NCI-H82 treated with DMSO at 0.1 percent for 48 hours (cell line): ENCODE measurements around the gene EIF5.

ENCODE experiments used
- DNase-seq: peaks from one replicate; lab custom pipeline; 2025; ENCODE audit not compliant: unreplicated experiment; lab: John Stamatoyannopoulos, UW

EIF5 gene

DNA sequence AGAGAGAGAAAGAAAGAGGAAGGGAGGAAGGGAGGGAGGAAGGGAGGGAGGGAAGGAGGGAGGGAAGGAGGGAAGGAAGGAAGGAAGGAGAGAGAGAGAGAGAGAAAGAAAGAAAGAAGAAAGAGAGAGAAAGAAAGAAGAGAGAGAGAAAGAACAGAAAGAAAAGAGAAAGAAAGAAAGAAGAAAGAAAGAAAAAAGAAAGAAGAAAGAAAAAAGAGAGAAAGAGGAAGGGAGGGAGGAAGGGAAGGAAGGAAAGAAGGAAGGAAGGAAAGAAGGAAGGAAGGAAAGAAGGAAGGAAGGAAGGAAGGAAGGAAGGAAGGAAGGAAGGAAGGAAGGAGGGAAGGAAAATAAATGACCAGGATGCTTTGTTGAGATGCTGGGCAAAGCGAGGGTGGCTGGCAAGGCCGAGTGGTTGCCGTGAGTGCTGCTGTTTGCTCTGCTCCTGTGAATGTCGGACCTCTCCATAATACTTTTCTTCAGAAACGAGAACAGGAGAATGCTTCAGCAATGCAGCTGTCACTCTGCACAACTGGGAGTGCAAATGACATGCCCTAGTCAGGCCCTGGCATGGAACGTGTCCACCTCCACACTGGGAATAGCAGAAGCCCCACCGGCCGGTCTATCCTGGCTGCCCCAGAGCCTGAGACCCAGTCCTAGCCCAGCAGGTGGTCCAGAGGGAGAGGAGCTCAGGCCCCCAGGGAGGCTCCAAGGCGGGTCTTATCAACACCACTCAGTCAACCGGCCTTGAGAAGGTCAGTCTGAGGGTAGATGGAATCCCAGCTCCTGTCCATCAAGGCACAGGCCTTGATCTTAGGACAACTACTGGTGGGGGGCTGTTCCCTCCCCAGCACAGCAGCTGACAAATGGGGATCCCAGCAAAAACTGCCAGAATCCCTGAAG is 25.1 kb upstream of the EIF5 start:
- DNase-seq, result no peak

DNA sequence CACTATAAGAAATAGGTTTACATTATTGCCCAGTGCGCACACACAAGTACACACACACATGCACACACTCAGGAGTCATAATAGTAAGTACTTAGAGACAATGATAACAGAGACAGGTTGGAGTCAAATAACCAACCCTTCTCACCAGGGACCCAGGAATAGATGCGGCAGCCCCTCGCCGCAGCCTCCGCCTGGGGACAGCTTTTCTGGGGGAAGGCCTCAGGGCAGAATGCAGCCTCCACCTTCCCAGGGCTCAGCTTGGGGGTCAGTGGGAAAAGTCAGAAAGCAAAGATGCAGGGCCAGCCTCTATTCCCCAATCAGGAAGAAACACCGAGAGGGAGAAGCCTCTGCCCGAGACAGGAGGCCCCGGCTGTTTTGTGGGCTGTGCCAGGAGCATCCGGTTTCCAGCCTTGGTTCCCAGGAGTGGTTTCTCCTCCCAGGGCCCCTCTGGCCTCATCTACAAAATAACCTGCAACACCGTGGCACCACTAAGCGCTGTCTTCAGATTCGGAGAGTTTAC is 23.4 kb upstream of the EIF5 start:
- DNase-seq, result no peak

DNA sequence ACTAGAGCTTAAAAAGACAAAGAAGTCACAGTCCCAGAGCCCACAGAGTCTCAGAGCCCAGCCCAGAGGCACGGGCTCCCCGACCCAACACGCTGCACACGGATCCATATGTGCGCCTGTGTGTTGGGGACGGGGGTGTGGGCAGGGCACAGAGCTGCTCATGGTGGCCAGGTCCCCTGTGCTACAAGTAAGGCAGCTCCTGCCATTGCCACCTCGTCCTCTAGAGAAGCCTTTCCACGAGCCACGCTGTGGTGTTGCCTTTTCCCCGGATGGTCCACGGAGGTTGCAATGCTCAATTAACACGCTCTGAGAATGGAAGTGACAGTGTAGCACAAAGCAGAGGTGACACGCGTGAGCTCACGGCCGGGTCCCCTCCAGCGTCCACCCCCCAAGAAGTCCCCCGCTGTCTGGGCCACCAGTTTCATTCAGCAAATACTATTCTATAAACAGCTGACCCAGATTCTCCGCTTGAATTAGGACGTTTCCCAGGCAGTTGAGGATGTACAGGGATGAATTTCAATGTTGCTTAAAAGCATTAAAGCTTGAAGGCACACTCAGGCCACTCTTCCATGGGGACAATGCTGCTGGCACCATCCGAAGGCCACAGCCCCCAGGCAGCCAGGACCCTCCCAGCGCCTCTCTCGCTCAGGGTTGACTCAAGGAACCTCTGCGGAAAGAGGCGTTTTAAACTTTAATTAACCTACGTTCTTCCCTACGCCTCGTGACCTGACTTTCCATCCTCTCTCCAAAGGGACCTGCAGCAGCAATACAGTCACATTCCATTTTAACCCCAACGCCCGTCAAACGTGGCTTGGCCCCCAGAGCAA is 22.7 kb upstream of the EIF5 start:
- no peak for DNase-seq

DNA sequence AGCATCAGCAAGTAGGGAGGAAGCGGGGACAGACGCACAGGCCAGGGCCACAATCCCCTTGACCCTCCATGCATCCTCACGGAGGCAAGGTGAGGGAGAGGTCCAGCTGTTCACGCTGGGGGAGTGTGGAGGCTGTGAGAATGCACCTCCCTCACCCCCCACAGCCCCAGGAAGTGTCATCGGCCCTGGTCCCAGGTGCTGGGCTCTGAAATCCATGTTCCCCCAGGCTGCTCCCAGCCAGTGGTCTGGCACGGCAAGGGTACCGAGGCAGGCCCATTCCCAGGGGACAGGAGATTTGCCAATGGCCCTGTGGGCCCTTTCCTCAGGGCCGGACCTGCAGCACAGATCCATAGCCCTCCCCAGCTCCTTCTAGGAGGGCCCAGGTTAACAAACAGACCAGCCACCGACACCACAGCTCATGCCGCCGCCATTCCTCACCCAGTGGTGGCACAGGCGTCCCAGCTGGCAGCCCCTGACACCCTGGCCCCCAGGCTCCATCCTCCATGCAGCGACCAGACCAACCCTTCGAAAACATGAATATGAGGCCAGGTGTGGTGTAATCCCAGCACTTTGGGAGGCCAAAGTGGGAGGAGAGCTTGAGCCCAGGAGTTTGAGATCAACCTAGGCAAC is 21.9 kb upstream of the EIF5 start:
- DNase-seq, result no peak

DNA sequence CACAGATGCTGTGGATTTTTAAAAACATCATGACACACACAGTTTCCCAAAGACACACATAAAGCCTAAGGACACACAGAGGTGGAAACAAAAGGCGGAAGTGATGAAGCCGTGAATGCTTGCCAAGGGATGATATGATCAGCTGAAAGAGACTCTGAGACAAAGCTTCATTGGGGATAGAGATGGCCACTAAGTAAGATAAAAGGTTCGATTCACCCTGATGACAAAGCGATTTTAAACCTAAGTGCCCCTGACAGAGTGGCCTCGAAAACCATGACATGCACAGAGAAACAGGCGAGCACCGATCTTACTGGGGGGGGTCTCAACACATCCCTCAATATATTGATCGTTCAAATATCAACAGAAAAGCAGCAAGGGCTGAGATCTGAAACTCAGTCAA is 20.3 kb upstream of the EIF5 start:
- no peak for DNase-seq

DNA sequence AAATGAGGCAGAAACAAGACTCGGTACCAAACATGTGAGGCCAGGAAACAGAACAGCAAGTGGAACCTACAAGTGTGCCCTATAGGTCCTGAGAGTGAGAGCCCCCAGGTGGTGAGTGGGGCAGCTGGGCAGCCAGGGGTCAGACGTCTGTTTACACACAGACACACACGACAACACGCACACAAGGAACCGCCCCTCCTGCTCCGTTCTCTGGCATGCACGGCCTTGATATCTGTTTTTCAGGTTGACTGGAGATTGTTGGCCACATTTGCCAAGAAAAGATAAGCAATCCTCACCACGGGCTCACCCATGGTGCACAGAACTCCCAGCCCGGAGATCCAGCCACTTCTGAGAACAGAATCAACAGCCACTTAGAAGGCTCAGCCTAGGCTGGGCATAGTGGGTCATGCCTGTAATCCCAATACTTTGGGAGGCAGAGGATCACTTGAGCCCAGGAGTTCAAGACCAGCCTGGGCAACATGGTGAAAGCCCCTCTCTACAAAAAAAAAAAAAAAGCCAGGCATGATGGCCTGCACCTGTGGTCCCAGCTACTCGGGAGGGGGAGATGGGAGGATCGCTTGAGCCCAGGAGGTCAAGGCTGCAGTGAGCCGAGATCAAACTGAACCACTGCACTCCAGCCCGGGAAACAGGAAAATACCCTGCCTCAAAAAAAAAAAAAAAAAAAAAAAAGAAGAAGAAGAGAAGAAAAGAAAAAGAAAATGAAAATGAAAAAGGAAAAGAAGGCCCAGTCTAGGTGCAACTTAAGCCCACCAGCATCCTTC is 19.4 kb upstream of the EIF5 start:
- no peak for DNase-seq

DNA sequence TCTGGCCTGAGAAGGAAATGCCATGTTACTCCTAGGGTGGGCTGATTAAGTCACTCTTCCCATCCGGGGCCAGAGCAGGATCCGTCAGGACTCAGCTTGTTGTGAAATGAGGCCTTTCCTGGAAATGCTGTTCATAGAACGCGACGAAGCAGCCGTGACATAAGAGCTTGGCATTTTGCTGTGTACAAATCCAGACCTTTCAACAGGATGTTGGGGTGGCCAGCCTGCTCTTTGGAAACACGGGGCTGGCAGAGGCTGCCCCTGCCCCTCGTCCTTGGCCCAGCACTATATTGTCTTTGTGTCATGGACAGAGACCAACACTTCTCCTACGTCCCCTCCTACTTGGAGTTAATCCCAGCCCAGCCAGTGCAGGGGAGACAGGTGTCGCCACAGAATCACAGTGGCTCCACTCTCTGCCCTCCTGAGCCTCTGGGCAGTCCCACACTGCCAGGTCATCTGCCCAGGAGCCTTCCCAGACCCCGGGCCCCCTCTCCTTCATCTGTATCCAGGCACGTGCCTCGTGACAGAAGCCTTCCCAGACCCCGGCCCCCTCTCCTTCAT is 18.6 kb upstream of the EIF5 start:
- no peak for DNase-seq

DNA sequence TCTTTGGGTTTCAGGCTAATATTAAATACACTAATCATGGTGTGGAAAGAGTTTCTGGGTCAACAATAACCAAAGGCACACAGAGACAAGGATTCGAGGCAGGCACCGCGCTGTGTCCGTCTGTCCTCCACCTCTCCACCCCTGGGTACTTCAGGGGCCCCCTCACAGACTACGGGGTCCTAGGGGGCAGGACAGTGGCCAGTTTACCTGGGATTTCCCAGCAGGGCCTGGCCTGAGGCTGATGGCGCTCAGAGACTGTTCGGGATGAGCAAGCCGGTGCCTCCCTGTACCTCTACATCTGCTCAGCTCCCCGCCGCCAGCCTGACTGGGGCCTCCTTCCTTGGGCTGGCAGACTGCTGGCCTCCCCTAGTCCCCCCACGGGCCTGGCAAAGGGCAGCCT is 18.1 kb upstream of the EIF5 start:
- DNase-seq, result no peak

DNA sequence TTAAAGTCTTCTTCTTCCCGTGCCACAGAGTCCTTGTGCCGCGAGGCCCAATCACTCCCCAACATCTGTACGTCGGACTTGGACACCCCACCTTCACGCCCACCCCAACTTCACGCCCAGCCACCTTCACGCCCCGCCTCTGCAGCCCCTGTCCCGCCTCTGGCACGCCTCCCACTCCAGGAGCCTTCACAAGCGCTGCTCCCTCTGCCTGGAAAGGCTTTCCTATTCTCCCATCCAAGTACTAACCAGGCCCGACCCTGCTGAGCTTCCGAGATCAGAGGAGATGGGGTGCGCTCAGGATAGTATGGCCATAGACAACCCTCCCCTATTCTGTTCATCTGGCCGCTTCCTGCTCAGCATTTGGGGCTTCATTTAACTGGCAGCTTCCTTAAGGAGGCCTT is 17.3 kb upstream of the EIF5 start:
- no peak for DNase-seq

DNA sequence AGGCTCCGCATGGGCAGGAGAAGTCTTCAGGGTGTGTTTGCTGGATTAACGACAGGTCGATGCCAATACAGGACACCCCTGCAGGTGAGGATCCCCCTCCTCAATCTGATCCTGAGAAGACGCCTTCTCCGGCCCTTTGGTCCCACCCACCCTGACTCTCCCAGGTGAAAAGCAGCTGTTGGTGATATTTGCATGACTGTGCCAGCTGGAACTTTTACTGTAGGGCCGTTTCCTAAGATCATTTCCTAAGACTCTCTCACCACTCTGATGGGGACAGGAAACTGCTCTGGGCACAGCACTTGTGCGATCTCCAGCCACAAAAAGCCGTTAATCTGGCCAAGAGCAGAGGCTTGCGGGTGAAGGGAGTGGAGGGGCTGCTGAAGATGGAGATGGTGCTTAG is 16.8 kb upstream of the EIF5 start:
- DNase-seq, result no peak

DNA sequence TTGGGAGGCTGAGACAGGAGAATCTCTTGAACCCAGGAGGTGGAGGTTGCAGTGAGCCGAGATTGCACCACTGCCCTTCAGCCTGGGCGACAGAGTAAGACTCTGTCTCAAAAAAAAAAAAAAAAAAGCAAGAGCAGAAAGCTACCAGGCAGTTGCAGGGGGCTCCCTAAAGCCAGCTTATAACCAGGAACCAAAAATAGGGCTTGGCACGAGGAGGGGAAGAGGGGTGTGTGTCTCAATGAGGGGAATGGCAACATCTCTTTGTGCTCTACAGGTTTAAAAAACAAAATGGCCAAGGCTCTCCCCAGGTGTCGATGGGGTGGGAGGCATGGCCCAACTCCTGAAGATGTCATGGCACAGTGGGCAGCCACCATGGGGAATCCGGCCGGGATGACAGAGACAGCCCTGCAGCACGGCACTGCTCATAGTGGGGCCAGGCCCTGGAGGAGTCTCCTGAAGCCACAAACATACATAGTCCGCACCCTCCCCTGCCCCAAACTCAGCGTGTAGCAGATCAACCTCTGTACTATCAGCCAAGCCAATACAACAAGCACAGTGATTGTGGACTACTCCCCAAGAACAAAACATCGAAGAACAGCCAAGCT is 16.0 kb upstream of the EIF5 start:
- no peak for DNase-seq

DNA sequence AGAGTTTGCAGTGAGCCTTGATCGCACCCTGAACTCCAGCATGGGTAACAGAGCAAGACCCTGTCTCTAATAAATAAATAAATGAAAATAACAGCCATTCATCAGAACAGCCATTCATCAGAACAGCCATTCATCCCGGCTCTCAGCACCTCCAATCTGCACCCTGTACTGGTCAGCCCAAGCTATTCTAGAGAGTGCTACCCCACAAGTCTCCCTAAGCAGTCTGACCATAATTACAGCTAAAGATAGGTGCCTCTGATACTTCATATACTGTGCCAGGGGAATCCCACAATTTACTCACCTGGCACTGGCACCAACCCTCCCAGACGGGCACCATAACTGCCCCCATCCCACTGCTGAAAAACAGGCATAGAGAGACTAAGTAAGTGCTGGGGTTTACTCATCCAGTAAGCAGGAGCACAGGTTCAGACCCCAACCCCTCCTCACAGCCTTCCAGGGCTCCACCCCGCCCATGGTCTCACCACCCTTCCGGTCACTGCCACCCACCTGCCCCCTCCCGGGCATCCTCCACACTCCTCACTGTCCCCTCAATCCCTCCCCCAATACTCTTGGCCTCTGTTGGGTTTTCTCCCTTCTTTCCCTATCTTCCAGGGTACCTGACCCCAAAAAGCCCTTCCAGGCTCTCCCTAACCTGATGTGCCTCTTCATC is 15.2 kb upstream of the EIF5 start:
- no peak for DNase-seq

DNA sequence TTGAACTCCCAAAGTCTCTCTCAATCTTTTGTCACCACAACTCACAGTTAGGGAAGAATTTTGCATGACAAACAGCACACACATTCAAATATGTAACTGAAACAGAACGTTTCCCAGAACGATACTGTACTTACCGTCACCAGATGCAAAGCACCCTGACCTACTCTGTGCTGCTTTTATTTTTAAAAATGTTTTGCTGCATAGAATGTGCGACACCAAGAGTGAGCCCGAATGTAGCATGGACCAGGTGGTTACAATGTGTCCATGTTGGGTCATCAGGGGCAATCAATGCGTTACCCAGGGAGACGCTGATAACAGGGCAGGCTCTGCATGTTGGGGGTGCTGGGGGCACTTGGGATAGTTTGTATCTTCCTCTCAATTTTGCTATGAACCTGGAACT is 14.6 kb upstream of the EIF5 start:
- no peak for DNase-seq

DNA sequence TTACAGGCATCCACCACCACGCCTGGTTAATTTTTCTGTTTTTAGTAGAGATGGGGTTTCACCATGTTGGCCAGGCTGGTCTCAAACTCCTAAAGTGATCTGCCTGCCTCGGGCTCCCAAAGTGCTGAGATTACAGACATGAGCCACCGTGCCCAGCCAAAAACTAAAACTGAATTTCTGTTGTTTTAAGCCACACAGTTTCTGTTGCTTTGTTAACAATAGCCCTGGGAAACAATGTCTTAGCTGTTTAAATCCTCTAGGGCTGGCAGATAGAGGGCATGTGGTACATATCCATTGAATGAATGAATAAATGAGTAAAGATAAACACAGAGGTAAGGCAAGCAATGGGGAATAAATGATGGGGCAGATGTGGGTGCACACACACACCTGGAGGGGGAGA is 8.0 kb upstream of the EIF5 start:
- no peak for DNase-seq

DNA sequence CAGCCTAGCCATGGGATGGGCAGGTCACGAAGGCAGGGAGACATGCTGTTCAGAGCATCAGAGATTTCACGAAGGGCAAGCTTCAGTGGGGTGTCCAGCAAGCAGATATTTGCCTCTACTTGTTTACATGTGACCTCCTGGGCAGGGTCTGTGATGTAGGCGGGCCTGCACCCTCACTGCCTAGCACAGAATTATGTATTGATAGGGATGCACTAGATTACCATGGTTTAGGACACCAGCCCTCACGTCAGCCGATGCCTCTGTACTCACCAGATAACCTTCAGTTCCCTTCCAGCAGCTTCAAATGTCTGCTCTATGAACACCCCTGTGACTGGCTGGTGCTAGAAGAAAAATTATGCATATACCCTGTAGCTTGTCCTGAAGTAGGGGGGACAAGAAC is 5.1 kb upstream of the EIF5 start:
- no peak for DNase-seq

DNA sequence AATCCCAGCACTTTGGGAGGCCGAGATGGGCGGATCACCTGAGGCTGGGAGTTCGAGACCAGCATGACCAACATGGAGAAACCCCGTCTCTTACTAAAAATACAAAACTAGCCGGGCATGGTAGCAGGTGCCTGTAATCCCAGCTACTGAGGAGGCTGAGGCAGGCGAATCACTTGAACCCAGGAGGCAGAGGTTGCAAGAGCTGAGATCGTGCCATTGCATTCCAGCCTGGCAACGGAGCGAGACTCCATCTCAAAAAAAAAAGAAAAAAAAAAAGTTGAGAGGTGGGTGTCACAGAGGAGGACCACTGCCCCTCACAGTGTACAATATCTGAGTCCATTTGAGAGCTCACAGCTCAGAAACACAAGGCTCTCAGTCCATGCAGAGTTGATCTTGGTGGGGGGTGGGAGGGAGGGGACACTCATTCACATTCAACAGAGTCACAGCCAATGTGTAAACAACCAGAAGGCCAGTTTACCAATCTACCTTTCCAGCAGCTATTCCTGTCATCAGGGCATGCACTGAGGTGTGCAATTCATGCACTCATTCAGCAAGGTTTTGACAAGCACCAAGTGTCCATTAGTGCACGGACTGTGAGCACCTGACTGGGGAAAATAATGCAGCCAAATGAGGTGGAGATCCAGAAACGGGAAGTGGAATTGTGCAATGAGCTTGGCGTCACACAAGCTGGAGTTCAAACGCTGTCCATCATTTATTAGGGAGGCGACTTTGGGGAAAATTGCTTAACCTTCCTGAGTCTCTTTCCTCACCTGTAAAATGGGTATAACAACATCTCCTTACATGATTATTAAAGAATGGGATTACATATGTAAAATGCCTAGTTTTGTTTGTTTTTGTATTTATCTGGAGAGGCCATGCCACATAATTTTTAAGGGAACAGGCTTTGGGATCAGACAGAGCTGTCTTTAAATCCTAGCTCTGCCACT is 4.4 kb upstream of the EIF5 start:
- no peak for DNase-seq

DNA sequence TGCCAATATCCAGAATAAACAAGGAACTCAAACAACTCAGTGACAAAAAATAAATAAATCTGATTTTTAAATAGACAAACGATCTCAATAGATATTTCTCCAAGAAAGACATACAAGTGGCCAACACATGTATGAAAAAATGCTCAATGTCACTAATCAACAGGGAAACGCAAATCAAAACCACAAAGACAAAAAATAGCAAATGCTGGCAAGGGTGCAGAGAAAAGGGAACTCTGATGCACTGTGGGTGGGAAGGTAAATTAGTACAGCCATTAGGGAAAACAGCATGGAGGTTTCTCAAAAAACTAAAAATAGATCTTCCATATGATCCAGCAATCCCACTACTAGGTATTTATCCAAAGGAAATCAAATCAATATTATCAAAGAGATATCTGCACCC is 3.5 kb upstream of the EIF5 start:
- DNase-seq, result no peak

DNA sequence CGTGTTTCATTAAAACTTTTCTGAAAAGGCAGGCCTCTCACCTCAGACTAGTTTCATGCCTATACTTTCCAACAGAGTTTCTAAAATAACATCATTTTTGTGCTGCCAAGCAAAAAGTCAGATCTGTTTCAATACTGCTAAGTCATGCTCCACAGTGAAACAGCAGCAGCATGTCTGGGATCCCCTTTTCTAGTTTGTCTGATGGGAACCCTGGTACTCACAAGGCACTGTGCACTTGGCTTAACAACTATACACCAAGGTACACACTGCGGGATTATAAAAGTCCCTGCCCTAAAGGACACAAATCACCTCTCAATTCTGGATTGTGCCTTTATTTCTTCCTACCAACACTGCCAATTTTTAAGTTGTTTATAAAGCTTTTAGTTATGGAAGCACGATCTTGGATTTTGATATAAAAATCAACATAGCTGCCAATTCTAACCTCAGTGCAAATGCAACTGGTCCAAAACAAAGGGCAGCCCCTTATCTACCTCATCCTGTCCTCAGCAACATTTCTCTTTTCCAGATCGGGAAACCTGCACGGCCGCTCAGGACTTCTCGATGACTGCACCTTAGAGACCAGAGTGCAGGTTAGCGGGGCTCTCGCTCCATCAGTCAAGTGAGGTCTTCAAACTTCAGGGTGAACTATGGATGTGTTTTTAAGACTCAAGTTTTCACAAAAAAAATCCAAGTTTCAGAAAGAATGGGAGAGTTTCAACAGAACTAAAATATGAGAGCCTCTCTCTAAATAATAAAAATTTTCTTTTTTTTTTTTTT is 1.7 kb upstream of the EIF5 start:
- no peak for DNase-seq
